ENCODE results near the gene CCDC30.

The CCDC30 gene

DNA sequence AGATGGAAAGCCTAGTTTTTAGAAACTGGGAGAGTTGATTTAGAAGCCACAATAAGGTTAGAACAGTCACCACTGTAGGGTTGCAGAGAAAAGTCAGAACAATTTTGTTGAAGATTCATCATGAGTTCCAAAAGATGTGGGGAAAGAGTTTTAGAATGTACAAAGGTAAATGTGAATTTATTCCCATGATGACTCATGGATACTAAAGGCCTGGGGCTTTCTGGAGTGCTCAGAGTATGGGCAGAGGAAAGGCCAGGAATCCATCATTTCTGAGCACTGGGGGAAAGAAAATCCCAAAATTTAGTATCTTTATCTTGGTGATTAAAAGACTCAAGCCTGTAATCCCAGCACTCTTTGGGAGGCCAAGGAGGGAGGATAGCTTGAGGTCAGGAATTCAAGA, 236.9 kb downstream of the CCDC30 start:
- DNase-seq = no peak

GRCh38 chr1:42703888-42704464, 240.9 kb downstream of the CCDC30 start:
- DNase-seq = no peak

Measured in stimulated activated CD4-positive, alpha-beta T cell treated with anti-CD3 and anti-CD28 coated beads, Interleukin-4, amount 100 ng/mL, for 1 hour (primary cell).